HepG2 (cell line): ENCODE measurements around the gene ANO4. TPM values are rescaled to one million over a fixed set of nuclear protein-coding genes. Genes with fewer than 3 reads are reported as not detected.
"Not testable (repeated sequence)": the region's sequence is repeated elsewhere in the genome, so short reads cannot be mapped to it uniquely, and the experiment has no call there.

Source experiments
- ATAC-seq: fragments of 200-7000 bp; cut with Tn5 transposase; 3 replicates; pipeline ENCODE4 v1.9.1; 2020; ENCODE audit warnings: mild to moderate bottlenecking, moderate library complexity
- BruUV-seq: library from RNA; stranded (reverse); fragments of 400-500 nt; replicated peaks from 2 replicates; lab custom pipeline; 2021; lab: Mats Ljungman, UMichigan
- CTCF ChIA-PET: fragments of 300-600 bp; formaldehyde crosslinking; extraction: SDS; loops from one replicate; lab custom pipeline; 2021; ENCODE audit warnings: low total read pairs, inconsistent platforms, low intra/inter-chr PET ratio; lab: Yijun Ruan, JAX
- POLR2A ChIA-PET: fragments of 350-600 bp; sonication (Branson Sonifier 250); formaldehyde crosslinking; loops from one replicate; lab custom pipeline; 2020; ENCODE audit warnings: antibody characterized with exemption, inconsistent platforms; lab: Yijun Ruan, JAX
- DNase-seq: peaks from one replicate; pipeline ENCODE4 v3.0.0-alpha.2; 2015; ENCODE audit warnings: low spot score
- FAIRE-seq: peaks from 3 replicates; lab custom pipeline; 2011; peaks lifted over from hg19 to GRCh38; lab: Jason Lieb, UNC
- H2AFZ ChIP-seq: one replicate; pipeline ENCODE4 v1.6.1; 2011; ENCODE audit warnings: low read length, inconsistent platforms
- H3K27ac ChIP-seq: fragments of 300-600 bp; 3 replicates; pipeline ENCODE4 v1.8.0; 2011; ENCODE audit warnings: mixed run types, mild to moderate bottlenecking, mixed read lengths, low read length, inconsistent platforms; ENCODE audit not compliant: insufficient read depth; ENCODE audit errors: extremely low read length
- H3K27me3 ChIP-seq, 2 experiments: fragments of 200-600 bp in 1 of 2; 2 replicates in 1 of 2; 3 replicates in 1 of 2; pipeline versions ENCODE4 v1.6.0 to v1.8.0; 2011; ENCODE audit warnings: low read length in 2 of 2, mild to moderate bottlenecking in 2 of 2, moderate library complexity in 2 of 2, inconsistent platforms in 1 of 2; ENCODE audit not compliant: insufficient read depth in 2 of 2, control insufficient read depth in 1 of 2
- H3K36me3 ChIP-seq, 2 experiments: fragments of 200-600 bp in 1 of 2; replicated peaks in 1 of 2; 2 replicates in 1 of 2; 3 replicates in 1 of 2; pipeline versions ENCODE4 v1.5.1 to v1.8.0; 2011; ENCODE audit warnings: low read length in 2 of 2, inconsistent platforms in 1 of 2; ENCODE audit not compliant: insufficient read depth in 2 of 2, control insufficient read depth in 1 of 2
- H3K4me1 ChIP-seq: 2 replicates; pipeline ENCODE4 v1.5.1; 2012; ENCODE audit warnings: low read length, inconsistent platforms; ENCODE audit not compliant: insufficient read depth
- H3K4me2 ChIP-seq: 2 replicates; pipeline ENCODE4 v1.6.0; 2011; ENCODE audit warnings: low read depth, low read length, inconsistent platforms
- H3K4me3 ChIP-seq, 3 experiments: fragments of 200-600 bp in 1 of 3; sonication (generic), shearing (Covaris generic) in 1 of 3; replicated peaks in 1 of 3; 2 replicates each; pipeline ENCODE4 v1.5.1; 2011 to 2016; ENCODE audit warnings: low read length in 3 of 3, inconsistent platforms in 2 of 3, low read depth in 2 of 3, mild to moderate bottlenecking in 2 of 3, control low read depth in 1 of 3, mixed read lengths in 1 of 3; ENCODE audit not compliant: insufficient read depth in 1 of 3
- H3K79me2 ChIP-seq: one replicate; pipeline ENCODE4 v1.6.1; 2011; ENCODE audit warnings: low read length, inconsistent platforms; ENCODE audit not compliant: insufficient read depth
- H3K9ac ChIP-seq: 2 replicates; pipeline ENCODE4 v1.6.0; 2011; ENCODE audit warnings: mild to moderate bottlenecking, low read depth, low read length, inconsistent platforms; ENCODE audit not compliant: insufficient read depth
- H3K9me3 ChIP-seq: 2 replicates; pipeline ENCODE4 v1.5.1; 2012; ENCODE audit warnings: mild to moderate bottlenecking, low read length
- H4K20me1 ChIP-seq: 2 replicates; pipeline ENCODE4 v1.6.0; 2011; ENCODE audit warnings: inconsistent platforms, mild to moderate bottlenecking, low read length, moderate library complexity; ENCODE audit not compliant: insufficient read depth
- FOXO1 ChIP-seq: sonication (generic); formaldehyde crosslinking; IDR thresholded peaks from 2 replicates; pipeline ENCODE4 v1.4.0; 2020; ENCODE audit warnings: missing genetic modification reagents
- NFE2L2 ChIP-seq: fragments of 150-350 bp; IDR thresholded peaks from 2 replicates; pipeline ENCODE4 v1.6.1; 2014; ENCODE audit warnings: low read length
- NR2F6 ChIP-seq, 2 experiments: IDR thresholded peaks; 2 replicates each; pipeline ENCODE4 v1.6.1; 2016; ENCODE audit warnings: antibody characterized with exemption in 1 of 2, mild to moderate bottlenecking in 1 of 2
- WGBS: methylation state at CpG from one replicate; pipeline ENCODE4 v1.1.6; 2017; ENCODE audit warnings: low lambda C conversion rate; 5-methylcytosine and 5-hydroxymethylcytosine counted together
- in situ Hi-C: cut with HindIII; loops from 2 replicates; pipeline ENCODE4 v1.10.0; 2017; ENCODE audit warnings: low pct_unique_long_range_greater_than_20kb; ENCODE audit not compliant: extremely low pct_ligation_motif_present
- intact Hi-C: fragments of 100-400 bp; cut with micrococcal nuclease; formaldehyde crosslinking; loops from one replicate; pipeline ENCODE4 v1.10.0; 2022; ENCODE audit not compliant: unreplicated experiment
- polyA plus RNA-seq, 8 experiments: library from polyadenylated mRNA; depleted of rRNA in 3 of 8; stranded (reverse) in 7 of 8; unstranded in 1 of 8; fragments of >200 nt; fragmentation: Illumina TruSeq in 4 of 8; extraction: Trizol in 4 of 8; gene quantifications; 2 replicates each; pipeline versions ENCODE4 v1.2.1 to v1.2.3, GENCODE V29; 2011 to 2016; ENCODE audit warnings: low read depth in 4 of 8, missing spikeins in 1 of 8, mixed read lengths in 1 of 8; ENCODE audit not compliant: insufficient read depth in 1 of 8
- total RNA-seq, 5 experiments: library from RNA; depleted of rRNA; stranded (reverse); fragments of >200 nt; fragmentation: Illumina TruSeq; extraction: Trizol; gene quantifications; 2 replicates each; pipeline ENCODE4 v1.2.3, GENCODE V29; 2016; ENCODE audit warnings: low read depth in 1 of 5
- TF ChIP-seq, protein P1 (sequence below): sonication (generic); formaldehyde crosslinking; IDR thresholded peaks from 2 replicates; pipeline ENCODE4 v1.5.0; 2020; ENCODE audit warnings: mild to moderate bottlenecking, missing genetic modification reagents, moderate library complexity

Gene ANO4
- total and polyA plus RNA-seq, 2 of the 13 experiments (the other 11 are each of a cell fraction or from before 2014, with no cell fraction given), result not detected

DNA sequence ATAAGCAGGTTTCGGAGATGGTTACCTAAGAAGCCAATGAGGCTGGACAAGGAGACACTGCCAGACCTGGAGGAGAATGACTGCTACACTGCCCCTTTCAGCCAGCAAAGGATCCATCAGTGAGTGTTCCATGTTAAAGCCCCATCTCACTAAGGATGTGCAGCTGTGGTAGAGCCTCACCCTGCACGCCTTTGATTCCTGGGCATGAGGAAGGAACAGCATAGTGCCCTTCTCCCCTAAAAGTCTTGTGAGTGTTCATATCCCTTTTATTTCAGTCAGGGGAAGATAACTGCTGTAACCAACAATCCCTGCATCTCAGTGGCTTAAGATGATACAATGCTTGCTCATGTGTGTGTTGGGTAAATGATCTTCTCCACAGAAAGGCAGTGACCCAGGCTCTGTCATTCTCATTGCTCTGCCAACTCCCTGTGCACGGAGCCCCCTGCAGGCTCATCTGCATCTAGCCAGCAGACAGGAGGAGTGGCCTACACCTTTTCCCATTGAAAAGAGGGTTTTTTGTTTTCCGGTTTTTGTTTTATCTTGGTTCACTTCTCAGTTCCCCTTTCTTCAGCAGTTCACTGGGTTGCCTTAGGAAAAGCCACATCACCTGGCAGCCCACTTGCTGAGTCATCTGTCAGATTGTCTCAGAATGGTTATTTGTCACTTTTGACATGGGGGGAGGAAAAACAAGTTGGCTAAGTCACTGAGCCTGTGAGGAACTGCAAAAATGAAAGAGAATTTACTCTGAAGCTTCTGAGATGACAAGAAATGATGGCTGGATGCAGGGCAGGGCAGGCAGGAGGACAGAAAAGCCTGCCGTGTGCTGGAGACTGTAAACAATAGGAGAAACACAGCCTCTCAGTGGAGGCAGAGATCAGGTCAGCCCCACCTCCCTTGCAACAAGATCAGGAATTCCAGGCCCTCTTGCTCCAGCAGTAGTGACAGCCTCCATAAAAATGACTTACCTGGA, 193.3 kb downstream of the ANO4 start:
- ATAC-seq (peak; percentile 97), FAIRE-seq (peak; percentile 32), DNase-seq (peak; percentile 20)
- H3K27ac ChIP-seq, result no peak overlapping the region
- H3K4me2 ChIP-seq, result no peak overlapping the region
- TF ChIP-seq, protein P1, sequence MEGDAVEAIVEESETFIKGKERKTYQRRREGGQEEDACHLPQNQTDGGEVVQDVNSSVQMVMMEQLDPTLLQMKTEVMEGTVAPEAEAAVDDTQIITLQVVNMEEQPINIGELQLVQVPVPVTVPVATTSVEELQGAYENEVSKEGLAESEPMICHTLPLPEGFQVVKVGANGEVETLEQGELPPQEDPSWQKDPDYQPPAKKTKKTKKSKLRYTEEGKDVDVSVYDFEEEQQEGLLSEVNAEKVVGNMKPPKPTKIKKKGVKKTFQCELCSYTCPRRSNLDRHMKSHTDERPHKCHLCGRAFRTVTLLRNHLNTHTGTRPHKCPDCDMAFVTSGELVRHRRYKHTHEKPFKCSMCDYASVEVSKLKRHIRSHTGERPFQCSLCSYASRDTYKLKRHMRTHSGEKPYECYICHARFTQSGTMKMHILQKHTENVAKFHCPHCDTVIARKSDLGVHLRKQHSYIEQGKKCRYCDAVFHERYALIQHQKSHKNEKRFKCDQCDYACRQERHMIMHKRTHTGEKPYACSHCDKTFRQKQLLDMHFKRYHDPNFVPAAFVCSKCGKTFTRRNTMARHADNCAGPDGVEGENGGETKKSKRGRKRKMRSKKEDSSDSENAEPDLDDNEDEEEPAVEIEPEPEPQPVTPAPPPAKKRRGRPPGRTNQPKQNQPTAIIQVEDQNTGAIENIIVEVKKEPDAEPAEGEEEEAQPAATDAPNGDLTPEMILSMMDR (CRISPR knock-in tag), result peak; percentile 48
- TF ChIP-seq NFE2L2 (0 out of 2 replicates have a peak, but pooled peaks have one; percentile 8), FOXO1 (CRISPR knock-in tag) (no peak), NR2F6 (IDR thresholded peaks at IDR 0.05) (no peak), NR2F6 (CRISPR knock-in tag; IDR thresholded peaks at IDR 0.05) (no peak)
- no peak overlapping the region for H2AFZ ChIP-seq
- H3K36me3 ChIP-seq, result no peaks in the 10 kb centered on the region
- no TSS peak for BruUV-seq
- no peaks in the 10 kb centered on the region for H3K27me3 ChIP-seq
- in situ Hi-C loops, result no loop called here
- ChIA-PET POLR2A (no interaction called here), CTCF (no interaction called here)
- H3K4me1 ChIP-seq, result no peaks in the 10 kb centered on the region
- no peak overlapping the region for H3K9ac ChIP-seq
- H3K4me3 ChIP-seq, result no peak overlapping the region
- 1% methylated on average over 3 of the region's 5 CpGs for WGBS
- H3K9me3 ChIP-seq, result no peaks in the 10 kb centered on the region
- H4K20me1 ChIP-seq, result no peaks in the 10 kb centered on the region
- H3K79me2 ChIP-seq, result no peaks in the 10 kb centered on the region
- intact Hi-C loops, result no loop called here

DNA sequence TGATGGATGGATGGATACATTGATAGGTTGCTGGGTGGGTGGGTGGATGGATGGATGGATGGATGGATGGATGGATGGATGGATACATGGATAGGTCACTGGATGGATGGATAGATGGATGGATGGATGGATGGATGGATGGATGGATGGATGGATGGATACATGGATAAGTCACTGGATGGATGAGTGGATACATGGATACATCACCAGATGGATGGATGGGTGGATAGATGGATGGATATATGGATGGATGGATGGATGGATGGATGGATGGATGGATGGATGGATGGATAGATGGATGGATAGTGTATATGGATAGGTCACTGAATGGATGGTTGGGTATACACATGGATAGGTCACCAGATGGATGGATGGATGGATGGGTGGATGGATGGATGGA, 194.9 kb downstream of the ANO4 start:
- H3K27ac ChIP-seq, in situ Hi-C loops, POLR2A ChIA-PET, intact Hi-C loops, H2AFZ ChIP-seq, BruUV-seq, H3K4me1 ChIP-seq, H4K20me1 ChIP-seq, H3K27me3 ChIP-seq, H3K4me2 ChIP-seq, ATAC-seq, H3K36me3 ChIP-seq, CTCF ChIA-PET, H3K9ac ChIP-seq, H3K79me2 ChIP-seq, H3K9me3 ChIP-seq, DNase-seq, H3K4me3 ChIP-seq, FAIRE-seq: not testable (repeated sequence)
